H1 (cell line): ENCODE data around the gene RPIA.
"Not testable (repeated sequence)": the region's sequence is repeated elsewhere in the genome, so short reads cannot be mapped to it uniquely, and the experiment has no call there.

Source experiments
- BRCA1 ChIP-seq: IDR thresholded peaks from 2 replicates; pipeline ENCODE4 v1.6.1; 2012; ENCODE audit warnings: low read depth, low read length, improper control_type of control experiment
- CTCF ChIP-seq, 3 experiments: IDR thresholded peaks; 1 replicate in 2 of 3; 2 replicates in 1 of 3; pipeline versions ENCODE4 v1.5.1 to v1.6.1; 2011; ENCODE audit warnings: low read length in 3 of 3, mild to moderate bottlenecking in 3 of 3, inconsistent platforms in 2 of 3, low read depth in 1 of 3, moderate library complexity in 1 of 3; ENCODE audit not compliant: insufficient read depth in 1 of 3; ENCODE audit errors: control extremely low read depth in 1 of 3
- EZH2 ChIP-seq: fragments of 200-600 bp; sonication (generic); IDR thresholded peaks from 2 replicates; pipeline ENCODE4 v1.7.1; 2012; ENCODE audit warnings: low read depth, mild to moderate bottlenecking, moderate library complexity, low read length, inconsistent platforms; ENCODE audit not compliant: severe bottlenecking
- GABPA ChIP-seq: IDR thresholded peaks from 2 replicates; pipeline ENCODE4 v1.6.1; 2011; ENCODE audit warnings: mild to moderate bottlenecking, low read length, moderate library complexity, borderline replicate concordance; ENCODE audit not compliant: insufficient read depth
- GTF2F1 ChIP-seq: IDR thresholded peaks from 2 replicates; pipeline ENCODE4 v1.6.1; 2012; ENCODE audit warnings: low read depth, low read length, improper control_type of control experiment, borderline replicate concordance
- KDM1A ChIP-seq: fragments of 200-600, 300-600 bp; sonication (generic); IDR thresholded peaks from 2 replicates; pipeline ENCODE4 v1.7.1; 2016; ENCODE audit warnings: mild to moderate bottlenecking, low read length, borderline replicate concordance
- MAX ChIP-seq: IDR thresholded peaks from 2 replicates; pipeline ENCODE4 v1.6.1; 2012; ENCODE audit warnings: inconsistent platforms
- PHF8 ChIP-seq: fragments of 200-600 bp; sonication (generic); conservative IDR thresholded peaks from 2 replicates; pipeline ENCODE4 v1.7.1; 2012; ENCODE audit warnings: low read depth, mild to moderate bottlenecking, inconsistent platforms, low read length, moderate library complexity
- POLR2AphosphoS5 ChIP-seq: IDR thresholded peaks from 2 replicates; pipeline ENCODE4 v1.6.1; 2011; ENCODE audit warnings: low read depth, low read length
- POU5F1 ChIP-seq: IDR thresholded peaks from 2 replicates; pipeline ENCODE4 v1.6.1; 2011; ENCODE audit warnings: low read depth, mild to moderate bottlenecking, low read length, moderate library complexity
- RAD21 ChIP-seq, 2 experiments: IDR thresholded peaks in 1 of 2; conservative IDR thresholded peaks in 1 of 2; 2 replicates each; pipeline ENCODE4 v1.6.1; 2011; ENCODE audit warnings: low read depth in 2 of 2, low read length in 2 of 2, improper control_type of control experiment in 1 of 2, inconsistent platforms in 1 of 2, mild to moderate bottlenecking in 1 of 2, moderate library complexity in 1 of 2
- RXRA ChIP-seq: IDR thresholded peaks from 2 replicates; pipeline ENCODE4 v1.6.1; 2011; ENCODE audit warnings: low read depth, mild to moderate bottlenecking, low read length, moderate library complexity; ENCODE audit not compliant: insufficient read depth
- TAF1 ChIP-seq: IDR thresholded peaks from 2 replicates; pipeline ENCODE4 v1.6.1; 2011; ENCODE audit warnings: mild to moderate bottlenecking, low read depth, low read length
- TCF12 ChIP-seq: IDR thresholded peaks from 2 replicates; pipeline ENCODE4 v1.6.1; 2011; ENCODE audit warnings: low read depth, mild to moderate bottlenecking, low read length

GRCh38 chr2:88765889-88766481 is 74.5 kb downstream of the RPIA start:
- TF ChIP-seq GTF2F1; CTCF (IDR thresholded peaks at IDR 0.05; ENCODE audit: control extremely low read depth in 1 of 3, insufficient read depth in 1 of 3, low read depth in 1 of 3, low read length in 3 of 3); TCF12; MAX; POU5F1; POLR2AphosphoS5; BRCA1; PHF8; KDM1A; TAF1; RAD21 (IDR thresholded peaks at IDR 0.05 in 1 of 2, conservative IDR thresholded peaks at IDR 0.05 in 1 of 2; ENCODE audit: low read depth in 2 of 2, low read length in 2 of 2); GABPA; EZH2; RXRA: not testable (repeated sequence)
